ENCODE data around the gene MACROD2.

The MACROD2 gene

GRCh38 chr20:15256676-15257568 lies 1261.6 kb downstream of the MACROD2 start:
- no peak for DNase-seq

GRCh38 chr20:15257569-15257870 lies 1262.2 kb downstream of the MACROD2 start:
- no peak for DNase-seq

- no peak for DNase-seq
Observed at GRCh38 chr20:15265581-15266309, 1270.4 kb downstream of the MACROD2 start.

- DNase-seq, result no peak
Observed at GRCh38 chr20:15267935-15268334, 1272.6 kb downstream of the MACROD2 start.

GRCh38 chr20:15278041-15278440 lies 1282.7 kb downstream of the MACROD2 start:
- DNase-seq, result no peak

GRCh38 chr20:15287329-15287728 lies 1292.0 kb downstream of the MACROD2 start:
- DNase-seq, result no peak

GRCh38 chr20:15288106-15288505 lies 1292.8 kb downstream of the MACROD2 start:
- DNase-seq, result no peak

- no peak for DNase-seq
Observed at GRCh38 chr20:15289337-15289736, 1294.0 kb downstream of the MACROD2 start.

- DNase-seq, result no peak
Observed at GRCh38 chr20:15292405-15292804, 1297.1 kb downstream of the MACROD2 start.

- DNase-seq, result no peak
Observed at GRCh38 chr20:15296422-15296821, 1301.1 kb downstream of the MACROD2 start.

- DNase-seq, result no peak
Observed at GRCh38 chr20:15297059-15297875, 1302.0 kb downstream of the MACROD2 start.

GRCh38 chr20:15302075-15302474 lies 1306.8 kb downstream of the MACROD2 start:
- no peak for DNase-seq

GRCh38 chr20:15310361-15310760 lies 1315.0 kb downstream of the MACROD2 start:
- DNase-seq, result no peak

- no peak for DNase-seq
Observed at GRCh38 chr20:15316556-15316955, 1321.2 kb downstream of the MACROD2 start.

- DNase-seq, result no peak
Observed at GRCh38 chr20:15317546-15318232, 1322.4 kb downstream of the MACROD2 start.

GRCh38 chr20:15318682-15319081 lies 1323.4 kb downstream of the MACROD2 start:
- DNase-seq, result no peak

GRCh38 chr20:15319439-15319838 lies 1324.1 kb downstream of the MACROD2 start:
- DNase-seq, result no peak

- DNase-seq, result no peak
Observed at GRCh38 chr20:15320941-15321340, 1325.6 kb downstream of the MACROD2 start.

- DNase-seq, result no peak
Observed at GRCh38 chr20:15327123-15327522, 1331.8 kb downstream of the MACROD2 start.

- DNase-seq, result no peak
Observed at GRCh38 chr20:15328084-15328483, 1332.8 kb downstream of the MACROD2 start.

- DNase-seq, result no peak
Observed at GRCh38 chr20:15332711-15333160, 1337.4 kb downstream of the MACROD2 start.

GRCh38 chr20:15333170-15333569 lies 1337.9 kb downstream of the MACROD2 start:
- no peak for DNase-seq

GRCh38 chr20:15336011-15336410 lies 1340.7 kb downstream of the MACROD2 start:
- DNase-seq, result no peak

All from activated naive CD4-positive, alpha-beta T cell (primary cell).